GM19351 (cell line): Measurements from ENCODE around the gene PKNOX2.

ENCODE experiments used
- ATAC-seq: cut with Tn5 transposase; IDR thresholded peaks from one replicate; pipeline ENCODE4 v1.9.1; 2021; ENCODE audit warnings: mild to moderate bottlenecking, moderate library complexity; ENCODE audit not compliant: unreplicated experiment

Gene PKNOX2

GRCh38 chr11:125463590-125464269 lies 299.2 kb downstream of the PKNOX2 start:
- no peak for ATAC-seq

- ATAC-seq, result no peak
These were observed 299.7 kb downstream of the PKNOX2 start for GRCh38 chr11:125464270-125464662.

- ATAC-seq, result no peak
These were observed 300.1 kb downstream of the PKNOX2 start for GRCh38 chr11:125464666-125465065.

- no peak for ATAC-seq
These were observed 300.7 kb downstream of the PKNOX2 start for GRCh38 chr11:125465255-125465654.

- ATAC-seq, result no peak
These were observed 301.1 kb downstream of the PKNOX2 start for GRCh38 chr11:125465701-125466100.

GRCh38 chr11:125468025-125468424 lies 303.5 kb downstream of the PKNOX2 start:
- ATAC-seq, result no peak

- no peak for ATAC-seq
These were observed 304.3 kb downstream of the PKNOX2 start for GRCh38 chr11:125468852-125469251.

GRCh38 chr11:125470355-125470754 lies 305.8 kb downstream of the PKNOX2 start:
- no peak for ATAC-seq

- no peak for ATAC-seq
These were observed 312.2 kb downstream of the PKNOX2 start for GRCh38 chr11:125476721-125477120.

- no peak for ATAC-seq
These were observed 314.6 kb downstream of the PKNOX2 start for GRCh38 chr11:125479137-125479536.

- ATAC-seq, result no peak
These were observed 317.0 kb downstream of the PKNOX2 start for GRCh38 chr11:125481531-125481930.
